ENCODE data around the gene LSM14B.

DNA sequence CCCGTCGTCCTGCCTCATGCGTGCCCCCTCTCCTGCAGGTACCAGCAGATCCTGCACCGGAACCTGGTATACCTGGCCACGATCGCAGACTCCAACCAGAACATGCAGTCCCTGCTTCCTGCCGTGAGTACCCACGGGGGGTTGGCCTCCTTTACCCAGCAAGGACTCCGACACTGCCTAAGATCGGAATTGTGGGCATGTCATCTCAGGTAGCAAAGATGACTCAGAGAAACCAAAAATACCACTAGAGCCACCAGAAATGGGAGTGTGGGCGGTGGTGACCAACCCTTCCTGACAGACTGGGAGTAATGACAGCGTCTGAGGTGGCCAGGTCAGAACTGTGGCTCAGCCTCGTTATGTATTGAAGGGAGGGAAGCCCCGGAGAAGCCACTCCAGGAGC is 37.6 kb downstream of the LSM14B start:
- no peak for TF ChIP-seq POLR2A (IDR thresholded peaks at IDR 0.05)
- TF ChIP-seq, protein P1, sequence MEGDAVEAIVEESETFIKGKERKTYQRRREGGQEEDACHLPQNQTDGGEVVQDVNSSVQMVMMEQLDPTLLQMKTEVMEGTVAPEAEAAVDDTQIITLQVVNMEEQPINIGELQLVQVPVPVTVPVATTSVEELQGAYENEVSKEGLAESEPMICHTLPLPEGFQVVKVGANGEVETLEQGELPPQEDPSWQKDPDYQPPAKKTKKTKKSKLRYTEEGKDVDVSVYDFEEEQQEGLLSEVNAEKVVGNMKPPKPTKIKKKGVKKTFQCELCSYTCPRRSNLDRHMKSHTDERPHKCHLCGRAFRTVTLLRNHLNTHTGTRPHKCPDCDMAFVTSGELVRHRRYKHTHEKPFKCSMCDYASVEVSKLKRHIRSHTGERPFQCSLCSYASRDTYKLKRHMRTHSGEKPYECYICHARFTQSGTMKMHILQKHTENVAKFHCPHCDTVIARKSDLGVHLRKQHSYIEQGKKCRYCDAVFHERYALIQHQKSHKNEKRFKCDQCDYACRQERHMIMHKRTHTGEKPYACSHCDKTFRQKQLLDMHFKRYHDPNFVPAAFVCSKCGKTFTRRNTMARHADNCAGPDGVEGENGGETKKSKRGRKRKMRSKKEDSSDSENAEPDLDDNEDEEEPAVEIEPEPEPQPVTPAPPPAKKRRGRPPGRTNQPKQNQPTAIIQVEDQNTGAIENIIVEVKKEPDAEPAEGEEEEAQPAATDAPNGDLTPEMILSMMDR (IDR thresholded peaks at IDR 0.05) = no peak

Data from Peyer's patch (tissue), 4 donors.